GM23338 (cell line): ENCODE measurements around the gene DDIAS.

Experiments
- CREB1 ChIP-seq: fragments of 250-450 bp; sonication (Bioruptor Pico); IDR thresholded peaks from 2 replicates; pipeline ENCODE4 v1.5.0; 2020; ENCODE audit warnings: low read depth, mild to moderate bottlenecking, moderate library complexity
- ETS1 ChIP-seq: IDR thresholded peaks from 2 replicates; pipeline ENCODE4 v1.6.1; 2016; ENCODE audit warnings: antibody characterized with exemption
- EZH2 ChIP-seq: fragments of 200-600 bp; sonication (generic); IDR thresholded peaks from one replicate; pipeline ENCODE4 v1.8.0; 2017; ENCODE audit warnings: antibody characterized with exemption, mild to moderate bottlenecking, low read depth; ENCODE audit not compliant: unreplicated experiment
- EZH2phosphoT487 ChIP-seq: fragments of 200-600 bp; sonication (generic); IDR thresholded peaks from one replicate; pipeline ENCODE4 v1.8.1; 2018; ENCODE audit warnings: antibody characterized with exemption; ENCODE audit not compliant: unreplicated experiment
- JUNB ChIP-seq: IDR thresholded peaks from one replicate; pipeline ENCODE4 v1.6.1; 2016; ENCODE audit warnings: antibody characterized with exemption; ENCODE audit not compliant: unreplicated experiment
- NANOG ChIP-seq: IDR thresholded peaks from 2 replicates; pipeline ENCODE4 v1.6.1; 2016; ENCODE audit warnings: antibody characterized with exemption, borderline replicate concordance
- POLR2AphosphoS5 ChIP-seq: IDR thresholded peaks from 2 replicates; pipeline ENCODE4 v1.6.1; 2016; ENCODE audit warnings: antibody characterized with exemption, low read depth
- ZNF114 ChIP-seq: fragments of 250-450 bp; sonication (Bioruptor Pico); IDR thresholded peaks from 2 replicates; pipeline ENCODE4 v1.5.0; 2020; ENCODE audit warnings: mild to moderate bottlenecking, moderate library complexity
- ZNF331 ChIP-seq: fragments of 250-450 bp; sonication (Bioruptor Pico); IDR thresholded peaks from 2 replicates; pipeline ENCODE4 v1.5.0; 2020; ENCODE audit warnings: low read depth, mild to moderate bottlenecking, moderate library complexity
- ZNF462 ChIP-seq: fragments of 250-450 bp; sonication (Bioruptor Pico); IDR thresholded peaks from 2 replicates; pipeline ENCODE4 v1.5.0; 2020; ENCODE audit warnings: mild to moderate bottlenecking, moderate library complexity
- TF ChIP-seq, protein P1 (sequence below): IDR thresholded peaks from one replicate; pipeline ENCODE4 v1.6.1; 2018; ENCODE audit warnings: antibody characterized with exemption; ENCODE audit not compliant: unreplicated experiment
- TF ChIP-seq, protein P2 (sequence below), 2 experiments: fragments of 200-600 bp in 1 of 2; sonication (generic) in 1 of 2; conservative IDR thresholded peaks; 2 replicates each; pipeline versions ENCODE4 v1.5.1 to v1.6.1; 2016 to 2017; ENCODE audit warnings: antibody characterized with exemption in 2 of 2, low read depth in 2 of 2, mild to moderate bottlenecking in 2 of 2, moderate library complexity in 1 of 2

DNA sequence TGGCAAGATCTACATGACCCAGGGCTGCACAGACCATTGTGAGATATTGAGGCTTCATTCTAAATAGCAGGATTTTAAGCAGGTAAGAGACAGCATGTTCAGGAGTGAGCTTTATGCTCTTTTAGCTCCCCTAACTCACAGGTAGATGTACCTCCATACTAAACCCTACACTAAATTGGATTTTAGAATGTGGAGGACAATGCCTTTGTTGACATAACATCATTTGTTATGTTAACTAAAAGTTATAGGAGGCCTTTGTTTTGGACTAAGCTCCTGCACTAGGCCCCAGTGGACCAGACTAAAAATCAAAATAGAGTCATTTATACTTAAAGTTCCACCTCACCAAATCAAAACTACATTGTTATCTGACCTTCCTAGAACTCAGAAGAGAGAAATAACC lies 6.8 kb downstream of the DDIAS start:
- TF ChIP-seq, protein P1, sequence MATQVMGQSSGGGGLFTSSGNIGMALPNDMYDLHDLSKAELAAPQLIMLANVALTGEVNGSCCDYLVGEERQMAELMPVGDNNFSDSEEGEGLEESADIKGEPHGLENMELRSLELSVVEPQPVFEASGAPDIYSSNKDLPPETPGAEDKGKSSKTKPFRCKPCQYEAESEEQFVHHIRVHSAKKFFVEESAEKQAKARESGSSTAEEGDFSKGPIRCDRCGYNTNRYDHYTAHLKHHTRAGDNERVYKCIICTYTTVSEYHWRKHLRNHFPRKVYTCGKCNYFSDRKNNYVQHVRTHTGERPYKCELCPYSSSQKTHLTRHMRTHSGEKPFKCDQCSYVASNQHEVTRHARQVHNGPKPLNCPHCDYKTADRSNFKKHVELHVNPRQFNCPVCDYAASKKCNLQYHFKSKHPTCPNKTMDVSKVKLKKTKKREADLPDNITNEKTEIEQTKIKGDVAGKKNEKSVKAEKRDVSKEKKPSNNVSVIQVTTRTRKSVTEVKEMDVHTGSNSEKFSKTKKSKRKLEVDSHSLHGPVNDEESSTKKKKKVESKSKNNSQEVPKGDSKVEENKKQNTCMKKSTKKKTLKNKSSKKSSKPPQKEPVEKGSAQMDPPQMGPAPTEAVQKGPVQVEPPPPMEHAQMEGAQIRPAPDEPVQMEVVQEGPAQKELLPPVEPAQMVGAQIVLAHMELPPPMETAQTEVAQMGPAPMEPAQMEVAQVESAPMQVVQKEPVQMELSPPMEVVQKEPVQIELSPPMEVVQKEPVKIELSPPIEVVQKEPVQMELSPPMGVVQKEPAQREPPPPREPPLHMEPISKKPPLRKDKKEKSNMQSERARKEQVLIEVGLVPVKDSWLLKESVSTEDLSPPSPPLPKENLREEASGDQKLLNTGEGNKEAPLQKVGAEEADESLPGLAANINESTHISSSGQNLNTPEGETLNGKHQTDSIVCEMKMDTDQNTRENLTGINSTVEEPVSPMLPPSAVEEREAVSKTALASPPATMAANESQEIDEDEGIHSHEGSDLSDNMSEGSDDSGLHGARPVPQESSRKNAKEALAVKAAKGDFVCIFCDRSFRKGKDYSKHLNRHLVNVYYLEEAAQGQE: no peak
- TF ChIP-seq, protein P2, sequence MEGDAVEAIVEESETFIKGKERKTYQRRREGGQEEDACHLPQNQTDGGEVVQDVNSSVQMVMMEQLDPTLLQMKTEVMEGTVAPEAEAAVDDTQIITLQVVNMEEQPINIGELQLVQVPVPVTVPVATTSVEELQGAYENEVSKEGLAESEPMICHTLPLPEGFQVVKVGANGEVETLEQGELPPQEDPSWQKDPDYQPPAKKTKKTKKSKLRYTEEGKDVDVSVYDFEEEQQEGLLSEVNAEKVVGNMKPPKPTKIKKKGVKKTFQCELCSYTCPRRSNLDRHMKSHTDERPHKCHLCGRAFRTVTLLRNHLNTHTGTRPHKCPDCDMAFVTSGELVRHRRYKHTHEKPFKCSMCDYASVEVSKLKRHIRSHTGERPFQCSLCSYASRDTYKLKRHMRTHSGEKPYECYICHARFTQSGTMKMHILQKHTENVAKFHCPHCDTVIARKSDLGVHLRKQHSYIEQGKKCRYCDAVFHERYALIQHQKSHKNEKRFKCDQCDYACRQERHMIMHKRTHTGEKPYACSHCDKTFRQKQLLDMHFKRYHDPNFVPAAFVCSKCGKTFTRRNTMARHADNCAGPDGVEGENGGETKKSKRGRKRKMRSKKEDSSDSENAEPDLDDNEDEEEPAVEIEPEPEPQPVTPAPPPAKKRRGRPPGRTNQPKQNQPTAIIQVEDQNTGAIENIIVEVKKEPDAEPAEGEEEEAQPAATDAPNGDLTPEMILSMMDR (conservative IDR thresholded peaks at IDR 0.05; ENCODE audit: low read depth in 2 of 2): no peak
- TF ChIP-seq CREB1 (CRISPR knock-in tag): no peak
- no peak for TF ChIP-seq EZH2phosphoT487
- TF ChIP-seq POLR2AphosphoS5: no peak
- TF ChIP-seq JUNB: no peak
- TF ChIP-seq EZH2: no peak
- no peak for TF ChIP-seq ZNF114 (CRISPR knock-in tag)
- no peak for TF ChIP-seq ETS1
- no peak for TF ChIP-seq ZNF331 (CRISPR knock-in tag)
- no peak for TF ChIP-seq ZNF462 (CRISPR knock-in tag)
- no peak for TF ChIP-seq NANOG
